Vagina (tissue), 2 donors: ENCODE data around the gene ATP6V0D1. TPM values are rescaled to one million over a fixed set of nuclear protein-coding genes. Genes with fewer than 3 reads are reported as not detected.

Source experiments
- DNase-seq, 2 donors: peaks; one replicate each; pipeline ENCODE4 v3.0.0-alpha.2; 2017; ENCODE audit errors: extremely low spot score in 2 of 2
- H3K27ac ChIP-seq: fragments of 200-600 bp; sonication (generic); one replicate; pipeline ENCODE4 v1.5.1; 2019
- H3K27me3 ChIP-seq: fragments of 200-600 bp; sonication (generic); one replicate; pipeline ENCODE4 v1.5.1; 2019
- H3K36me3 ChIP-seq, 2 donors: fragments of 200-600 bp; sonication (generic); one replicate each; pipeline ENCODE4 v1.5.1; 2017 to 2019
- H3K4me1 ChIP-seq: fragments of 200-600 bp; sonication (generic); one replicate; pipeline ENCODE4 v1.5.1; 2019
- H3K4me3 ChIP-seq, 2 donors: fragments of 200-600 bp; sonication (generic); 1 replicate in 1 of 2; 2 replicates in 1 of 2; pipeline ENCODE4 v1.5.1; 2016 to 2019
- H3K9me3 ChIP-seq: fragments of 200-600 bp; sonication (generic); one replicate; pipeline ENCODE4 v1.5.1; 2019
- CTCF ChIP-seq, 3 experiments: fragments of 450-650 bp in 2 of 3; fragments of 200-600 bp in 1 of 3; sonication (generic) in 1 of 3; IDR thresholded peaks; one replicate each; pipeline ENCODE4 v1.5.1; 2017 to 2019; ENCODE audit warnings: antibody characterized with exemption in 3 of 3, mild to moderate bottlenecking in 2 of 3, moderate library complexity in 2 of 3
- POLR2A ChIP-seq, 2 donors: fragments of 450-650 bp; IDR thresholded peaks; one replicate each; pipeline ENCODE4 v1.6.1; 2017; ENCODE audit warnings: antibody characterized with exemption in 2 of 2, mild to moderate bottlenecking in 2 of 2, moderate library complexity in 2 of 2
- POLR2AphosphoS5 ChIP-seq, 2 donors: sonication (generic); formaldehyde crosslinking; IDR thresholded peaks; one replicate each; pipeline ENCODE4 v1.9.0; 2017; ENCODE audit warnings: antibody characterized with exemption in 2 of 2, mild to moderate bottlenecking in 2 of 2, low read depth in 1 of 2; ENCODE audit not compliant: insufficient read depth in 1 of 2
- intact Hi-C: fragments of 100-400 bp; cut with DNase I; formaldehyde crosslinking; loops from one replicate; pipeline ENCODE4 v1.15.1; 2023
- total RNA-seq: library from RNA; depleted of rRNA; stranded (reverse); fragments of >200 nt; gene quantifications from one replicate; pipeline ENCODE4 v1.2.3, GENCODE V29; 2016

Gene ATP6V0D1
- total RNA-seq, 1 donor from 2014 or later, result 110 TPM

- intact Hi-C loops, result no loop called here
- Histone ChIP-seq H3K4me1 (peaks cover 82% of the 10 kb centered on the region), H3K9me3 (no peaks in the 10 kb centered on the region), H3K4me3 (no peak overlapping the region), H3K27me3 (no peaks in the 10 kb centered on the region), H3K36me3 (peaks cover 0 to 20% of the 10 kb centered on the region in 2 donors), H3K27ac (peak overlapping the region; percentile 63)
- TF ChIP-seq POLR2A (IDR thresholded peaks at IDR 0.05), result no peak
- TF ChIP-seq CTCF (IDR thresholded peaks at IDR 0.05), result no peak
- no peak for TF ChIP-seq POLR2AphosphoS5 (IDR thresholded peaks at IDR 0.05; ENCODE audit: insufficient read depth in 1 of 2, low read depth in 1 of 2)
- no peak for DNase-seq
Measured at GRCh38 chr16:67449336-67449735, 31.6 kb downstream of the ATP6V0D1 start.

GRCh38 chr16:67448580-67448979 lies 32.4 kb downstream of the ATP6V0D1 start:
- intact Hi-C loops, result no loop called here
- peak overlapping the region; percentile 63 for H3K27ac ChIP-seq
- H3K36me3 ChIP-seq, result peaks cover 0 to 20% of the 10 kb centered on the region in 2 donors
- H3K27me3 ChIP-seq, result no peaks in the 10 kb centered on the region
- H3K4me1 ChIP-seq, result peaks cover 89% of the 10 kb centered on the region
- no peaks in the 10 kb centered on the region for H3K9me3 ChIP-seq
- DNase-seq, result no peak
- no peak for TF ChIP-seq POLR2AphosphoS5 (IDR thresholded peaks at IDR 0.05; ENCODE audit: insufficient read depth in 1 of 2, low read depth in 1 of 2)
- no peak for TF ChIP-seq POLR2A (IDR thresholded peaks at IDR 0.05)
- TF ChIP-seq CTCF (IDR thresholded peaks at IDR 0.05), result no peak
- no peak overlapping the region for H3K4me3 ChIP-seq

- Histone ChIP-seq H3K4me3 (no peak overlapping the region), H3K4me1 (peaks cover 95% of the 10 kb centered on the region), H3K36me3 (peaks cover 0 to 15% of the 10 kb centered on the region in 2 donors), H3K27me3 (no peaks in the 10 kb centered on the region), H3K9me3 (no peaks in the 10 kb centered on the region), H3K27ac (peak overlapping the region; percentile 78)
- TF ChIP-seq POLR2AphosphoS5 (IDR thresholded peaks at IDR 0.05; ENCODE audit: insufficient read depth in 1 of 2, low read depth in 1 of 2) (peak in 1 of 2 donors; percentile 59), CTCF (IDR thresholded peaks at IDR 0.05) (no peak), POLR2A (IDR thresholded peaks at IDR 0.05) (no peak)
- intact Hi-C loops, result no loop called here
- DNase-seq, result no peak
Measured at GRCh38 chr16:67447508-67448076, 33.4 kb downstream of the ATP6V0D1 start.

DNA sequence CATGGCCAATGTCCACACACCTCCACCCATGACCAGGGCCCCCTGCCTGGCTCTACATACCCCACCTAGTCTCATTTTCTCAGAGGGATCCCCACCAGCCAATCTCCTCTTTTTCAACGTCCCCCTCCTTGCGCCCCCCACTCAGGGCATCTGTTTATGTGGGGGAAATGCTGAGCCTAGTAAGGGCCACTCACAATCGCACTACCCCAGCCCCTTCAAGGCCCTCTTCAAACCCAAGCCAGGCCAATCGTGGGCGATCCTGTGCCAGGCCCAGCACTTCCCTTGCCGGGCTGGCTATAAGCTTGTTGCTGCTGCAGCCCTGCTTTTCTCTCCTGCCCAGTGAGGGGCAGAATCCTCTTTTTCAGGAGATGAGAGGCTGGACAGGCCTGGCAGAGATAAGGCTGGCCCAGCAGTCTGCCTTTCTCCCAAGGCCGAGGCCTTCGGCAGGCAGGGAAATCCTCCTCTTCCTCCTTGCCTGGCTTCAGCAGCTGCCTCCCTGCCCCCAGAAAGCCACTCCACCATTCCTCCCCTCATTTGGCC lies 33.9 kb downstream of the ATP6V0D1 start:
- peaks cover 95% of the 10 kb centered on the region for H3K4me1 ChIP-seq
- intact Hi-C loops, result no loop called here
- no peak overlapping the region for H3K4me3 ChIP-seq
- H3K36me3 ChIP-seq, result peaks cover 0 to 10% of the 10 kb centered on the region in 2 donors
- H3K27me3 ChIP-seq, result no peaks in the 10 kb centered on the region
- no peaks in the 10 kb centered on the region for H3K9me3 ChIP-seq
- TF ChIP-seq POLR2A (IDR thresholded peaks at IDR 0.05), result no peak
- peak overlapping the region; percentile 78 for H3K27ac ChIP-seq
- DNase-seq, result no peak

- Histone ChIP-seq H3K9me3 (no peaks in the 10 kb centered on the region), H3K36me3 (peaks cover 0 to 6% of the 10 kb centered on the region in 2 donors), H3K4me1 (peaks cover 95% of the 10 kb centered on the region), H3K4me3 (no peak overlapping the region), H3K27ac (peak overlapping the region; percentile 78), H3K27me3 (no peaks in the 10 kb centered on the region)
- intact Hi-C loops, result no loop called here
- no peak for DNase-seq
- TF ChIP-seq CTCF (IDR thresholded peaks at IDR 0.05), result no peak
- peak in 1 of 2 donors; percentile 19 for TF ChIP-seq POLR2AphosphoS5 (IDR thresholded peaks at IDR 0.05; ENCODE audit: insufficient read depth in 1 of 2, low read depth in 1 of 2)
Measured at GRCh38 chr16:67445913-67446907, 34.7 kb downstream of the ATP6V0D1 start.
